ENCODE data around the gene LITAFD.

The LITAFD gene

DNA sequence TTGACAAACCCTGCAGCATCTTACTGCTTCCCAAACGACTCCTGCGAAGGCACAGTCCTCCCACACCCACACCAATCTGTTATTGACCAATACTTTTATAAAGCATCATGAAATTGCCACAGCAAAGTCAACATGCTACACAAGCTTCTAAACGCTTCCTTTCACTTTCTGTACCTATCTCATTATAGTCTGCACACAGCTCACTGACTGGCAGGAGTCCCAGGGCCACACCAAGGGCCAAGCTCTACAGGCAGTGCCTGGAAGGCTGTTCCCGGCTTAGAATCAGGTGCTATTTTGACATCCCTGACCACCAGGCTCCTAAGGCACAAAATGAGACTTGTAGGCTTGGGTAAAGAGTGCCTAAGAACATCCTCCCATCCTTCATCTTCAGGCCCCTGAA lies 42.1 kb downstream of the LITAFD start:
- TF ChIP-seq TCF4 (CRISPR knock-in tag; IDR thresholded peaks at IDR 0.05; ENCODE audit: borderline replicate concordance) = no peak
- no peak for TF ChIP-seq ZNF70 (CRISPR knock-in tag; IDR thresholded peaks at IDR 0.05)
- TF ChIP-seq OSR1 (CRISPR knock-in tag; IDR thresholded peaks at IDR 0.05) = no peak
- TF ChIP-seq ZNF8 (CRISPR knock-in tag; IDR thresholded peaks at IDR 0.05) = no peak
- TF ChIP-seq, protein P1, sequence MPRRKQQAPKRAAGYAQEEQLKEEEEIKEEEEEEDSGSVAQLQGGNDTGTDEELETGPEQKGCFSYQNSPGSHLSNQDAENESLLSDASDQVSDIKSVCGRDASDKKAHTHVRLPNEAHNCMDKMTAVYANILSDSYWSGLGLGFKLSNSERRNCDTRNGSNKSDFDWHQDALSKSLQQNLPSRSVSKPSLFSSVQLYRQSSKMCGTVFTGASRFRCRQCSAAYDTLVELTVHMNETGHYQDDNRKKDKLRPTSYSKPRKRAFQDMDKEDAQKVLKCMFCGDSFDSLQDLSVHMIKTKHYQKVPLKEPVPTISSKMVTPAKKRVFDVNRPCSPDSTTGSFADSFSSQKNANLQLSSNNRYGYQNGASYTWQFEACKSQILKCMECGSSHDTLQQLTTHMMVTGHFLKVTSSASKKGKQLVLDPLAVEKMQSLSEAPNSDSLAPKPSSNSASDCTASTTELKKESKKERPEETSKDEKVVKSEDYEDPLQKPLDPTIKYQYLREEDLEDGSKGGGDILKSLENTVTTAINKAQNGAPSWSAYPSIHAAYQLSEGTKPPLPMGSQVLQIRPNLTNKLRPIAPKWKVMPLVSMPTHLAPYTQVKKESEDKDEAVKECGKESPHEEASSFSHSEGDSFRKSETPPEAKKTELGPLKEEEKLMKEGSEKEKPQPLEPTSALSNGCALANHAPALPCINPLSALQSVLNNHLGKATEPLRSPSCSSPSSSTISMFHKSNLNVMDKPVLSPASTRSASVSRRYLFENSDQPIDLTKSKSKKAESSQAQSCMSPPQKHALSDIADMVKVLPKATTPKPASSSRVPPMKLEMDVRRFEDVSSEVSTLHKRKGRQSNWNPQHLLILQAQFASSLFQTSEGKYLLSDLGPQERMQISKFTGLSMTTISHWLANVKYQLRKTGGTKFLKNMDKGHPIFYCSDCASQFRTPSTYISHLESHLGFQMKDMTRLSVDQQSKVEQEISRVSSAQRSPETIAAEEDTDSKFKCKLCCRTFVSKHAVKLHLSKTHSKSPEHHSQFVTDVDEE (CRISPR knock-in tag; IDR thresholded peaks at IDR 0.05) = no peak
- TF ChIP-seq GLIS3 (CRISPR knock-in tag; IDR thresholded peaks at IDR 0.05) = no peak
- TF ChIP-seq CSDC2 (CRISPR knock-in tag; IDR thresholded peaks at IDR 0.05) = no peak
- no peak for TF ChIP-seq ZFP30 (CRISPR knock-in tag; IDR thresholded peaks at IDR 0.05)
- TF ChIP-seq ZFP3 (CRISPR knock-in tag; IDR thresholded peaks at IDR 0.05) = no peak
- TF ChIP-seq CREB5 (CRISPR knock-in tag; IDR thresholded peaks at IDR 0.05; ENCODE audit: low read depth) = no peak
- TF ChIP-seq PPARA (CRISPR knock-in tag; IDR thresholded peaks at IDR 0.05; ENCODE audit: borderline replicate concordance) = no peak
- TF ChIP-seq PATZ1 (CRISPR knock-in tag; IDR thresholded peaks at IDR 0.05; ENCODE audit: borderline replicate concordance) = no peak
- no peak for TF ChIP-seq ISL1 (CRISPR knock-in tag; IDR thresholded peaks at IDR 0.05)
- no peak for TF ChIP-seq POU6F1 (CRISPR knock-in tag; IDR thresholded peaks at IDR 0.05; ENCODE audit: borderline replicate concordance, low read depth)
- TF ChIP-seq ZC3H10 (CRISPR knock-in tag; IDR thresholded peaks at IDR 0.05) = no peak
- TF ChIP-seq BACH2 (CRISPR knock-in tag; IDR thresholded peaks at IDR 0.05; ENCODE audit: borderline replicate concordance) = no peak
- no peak for ATAC-seq

DNA sequence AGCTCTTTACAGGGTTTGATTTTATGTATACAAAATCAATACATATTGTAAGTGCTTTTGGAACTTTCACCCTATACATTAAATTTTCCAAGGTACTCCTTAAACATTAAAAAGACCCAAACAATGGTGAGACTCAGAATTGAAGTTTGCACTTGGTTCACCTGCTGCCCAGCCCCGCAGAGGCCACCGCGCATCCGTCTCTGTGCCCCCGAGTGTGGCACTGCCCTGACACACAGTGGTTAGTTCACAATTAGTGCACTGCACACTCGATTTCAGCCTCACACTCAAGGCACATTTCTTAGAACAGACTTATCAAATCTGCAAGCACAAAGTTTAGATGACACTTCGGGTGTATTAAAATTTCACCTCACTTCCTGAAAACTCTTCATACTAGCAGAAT lies 43.3 kb downstream of the LITAFD start:
- no peak for ATAC-seq

More for the DNA sequence above, 43.3 kb downstream of the LITAFD start:
- TF ChIP-seq GLIS3 (CRISPR knock-in tag; IDR thresholded peaks at IDR 0.05) = no peak
- no peak for TF ChIP-seq RARB (CRISPR knock-in tag; IDR thresholded peaks at IDR 0.05)
- TF ChIP-seq ZNF565 (CRISPR knock-in tag; conservative IDR thresholded peaks at IDR 0.05; ENCODE audit: low read depth) = no peak
- no peak for TF ChIP-seq ARNTL (CRISPR knock-in tag; IDR thresholded peaks at IDR 0.05; ENCODE audit: borderline replicate concordance, low read depth)
- no peak for TF ChIP-seq OSR1 (CRISPR knock-in tag; IDR thresholded peaks at IDR 0.05)
- TF ChIP-seq ZNF70 (CRISPR knock-in tag; IDR thresholded peaks at IDR 0.05) = no peak
- TF ChIP-seq CREB5 (CRISPR knock-in tag; IDR thresholded peaks at IDR 0.05; ENCODE audit: low read depth) = no peak
- TF ChIP-seq ISL1 (CRISPR knock-in tag; IDR thresholded peaks at IDR 0.05) = no peak
- TF ChIP-seq CSDC2 (CRISPR knock-in tag; IDR thresholded peaks at IDR 0.05) = no peak
- TF ChIP-seq, protein P1 (CRISPR knock-in tag; IDR thresholded peaks at IDR 0.05) = no peak
- TF ChIP-seq PATZ1 (CRISPR knock-in tag; IDR thresholded peaks at IDR 0.05; ENCODE audit: borderline replicate concordance) = no peak
- TF ChIP-seq ZFP30 (CRISPR knock-in tag; IDR thresholded peaks at IDR 0.05) = no peak
- no peak for TF ChIP-seq BACH2 (CRISPR knock-in tag; IDR thresholded peaks at IDR 0.05; ENCODE audit: borderline replicate concordance)
- no peak for TF ChIP-seq TCF4 (CRISPR knock-in tag; IDR thresholded peaks at IDR 0.05; ENCODE audit: borderline replicate concordance)
- TF ChIP-seq SNAI2 (CRISPR knock-in tag; IDR thresholded peaks at IDR 0.05) = no peak
- no peak for TF ChIP-seq ESRRG (CRISPR knock-in tag; IDR thresholded peaks at IDR 0.05)
